HEK293T (cell line): ENCODE measurements around the gene ULBP1.

Experiments used
- ARNT ChIP-seq: fragments of 450-650 bp; IDR thresholded peaks from 2 replicates; pipeline ENCODE4 v1.6.1; 2017; ENCODE audit warnings: mild to moderate bottlenecking
- BHLHE40 ChIP-seq: fragments of 450-650 bp; IDR thresholded peaks from 2 replicates; pipeline ENCODE4 v1.6.1; 2016; ENCODE audit warnings: mild to moderate bottlenecking, moderate library complexity, borderline replicate concordance
- ELF4 ChIP-seq: fragments of 450-650 bp; IDR thresholded peaks from 2 replicates; pipeline ENCODE4 v1.6.1; 2017; ENCODE audit warnings: antibody characterized with exemption
- FOXA1 ChIP-seq: fragments of 450-650 bp; IDR thresholded peaks from 2 replicates; pipeline ENCODE4 v1.6.1; 2016; ENCODE audit warnings: mild to moderate bottlenecking
- FOXM1 ChIP-seq: fragments of 450-650 bp; IDR thresholded peaks from 2 replicates; pipeline ENCODE4 v1.6.1; 2017; ENCODE audit warnings: mild to moderate bottlenecking, borderline replicate concordance
- HDGF ChIP-seq: fragments of 450-650 bp; IDR thresholded peaks from 2 replicates; pipeline ENCODE4 v1.6.1; 2017; ENCODE audit warnings: antibody characterized with exemption, borderline replicate concordance
- L3MBTL2 ChIP-seq: fragments of 450-650 bp; conservative IDR thresholded peaks from 2 replicates; pipeline ENCODE4 v1.6.1; 2016; ENCODE audit warnings: mild to moderate bottlenecking
- SUZ12 ChIP-seq: fragments of 450-650 bp; IDR thresholded peaks from 2 replicates; pipeline ENCODE4 v1.6.1; 2016; ENCODE audit warnings: mild to moderate bottlenecking
- TARDBP ChIP-seq: fragments of 450-650 bp; IDR thresholded peaks from 2 replicates; pipeline ENCODE4 v1.6.1; 2016
- ZNF384 ChIP-seq: fragments of 450-650 bp; IDR thresholded peaks from 2 replicates; pipeline ENCODE4 v1.6.1; 2016

DNA sequence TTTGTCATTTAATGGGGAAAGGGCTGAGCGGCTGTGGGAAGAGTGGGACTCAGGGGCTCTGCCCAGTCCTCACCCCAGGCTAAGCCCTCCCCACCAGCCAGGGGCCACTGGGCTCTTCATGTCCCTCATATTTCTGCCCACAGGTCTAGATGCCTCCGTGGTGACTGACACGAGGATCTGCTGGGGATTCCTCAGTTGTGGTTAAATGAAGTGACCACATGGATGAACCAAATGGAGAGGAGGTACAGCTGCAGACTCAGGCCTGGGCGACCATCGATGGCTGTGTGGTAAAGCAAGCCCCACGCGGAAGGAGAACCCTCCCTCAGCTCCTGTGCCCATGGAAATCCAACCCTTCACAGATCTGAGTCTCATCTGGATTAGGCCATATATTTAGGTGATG lies 32.2 kb downstream of the ULBP1 start:
- TF ChIP-seq ZNF384 = no peak
- no peak for TF ChIP-seq HDGF
- no peak for TF ChIP-seq TARDBP
- TF ChIP-seq ARNT = no peak
- no peak for TF ChIP-seq L3MBTL2
- no peak for TF ChIP-seq FOXA1
- TF ChIP-seq BHLHE40 = no peak
- no peak for TF ChIP-seq SUZ12
- no peak for TF ChIP-seq FOXM1
- TF ChIP-seq ELF4 = no peak
